IPS-NIHi7 (cell line): ENCODE results near the gene TREX2.

Source experiments
- DNase-seq: peaks from one replicate; pipeline ENCODE4 v3.0.0; 2012; ENCODE audit warnings: mixed read lengths; ENCODE audit errors: extremely low spot score

Gene TREX2

DNA sequence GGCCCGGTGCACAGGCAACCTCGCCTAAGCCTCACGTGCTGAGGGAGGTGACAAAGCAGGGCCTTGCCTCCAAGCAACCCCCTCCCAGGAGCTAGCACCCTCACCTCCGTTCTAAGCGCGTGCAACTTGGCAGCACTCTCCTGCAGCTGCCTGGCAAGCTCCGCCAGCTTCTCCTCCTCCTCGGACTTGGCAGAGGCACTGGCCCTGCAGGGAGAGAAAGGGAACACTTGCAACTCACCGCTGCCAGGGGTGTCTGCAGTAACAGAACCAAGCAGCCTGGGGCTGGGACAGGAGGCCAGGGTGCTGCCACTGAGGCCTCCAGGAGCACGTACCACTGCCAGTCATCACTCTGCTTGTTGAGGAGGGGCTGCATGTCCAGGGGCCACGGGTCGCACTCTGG, 10.3 kb upstream of the TREX2 start:
- no peak for DNase-seq

DNA sequence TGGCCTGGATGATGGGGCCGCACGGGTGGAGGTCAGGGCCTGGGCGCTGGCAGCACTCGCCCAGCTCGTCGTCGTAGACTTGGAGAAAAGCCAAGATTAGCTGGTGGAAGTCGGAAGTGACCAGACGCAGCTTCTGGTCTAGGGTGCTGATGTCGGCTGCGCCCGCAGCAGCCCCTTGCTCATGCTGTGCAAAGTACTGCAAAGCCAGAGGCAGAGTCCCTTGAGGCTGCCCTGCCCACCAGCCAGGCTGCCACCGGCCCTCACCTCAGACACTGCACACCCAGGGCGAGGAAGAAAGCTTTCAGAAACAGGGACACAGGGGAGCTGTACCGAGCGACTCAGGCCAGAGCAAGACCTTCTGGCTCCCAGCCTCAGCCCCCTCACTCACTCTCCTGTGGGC, 9.7 kb upstream of the TREX2 start:
- no peak for DNase-seq

DNA sequence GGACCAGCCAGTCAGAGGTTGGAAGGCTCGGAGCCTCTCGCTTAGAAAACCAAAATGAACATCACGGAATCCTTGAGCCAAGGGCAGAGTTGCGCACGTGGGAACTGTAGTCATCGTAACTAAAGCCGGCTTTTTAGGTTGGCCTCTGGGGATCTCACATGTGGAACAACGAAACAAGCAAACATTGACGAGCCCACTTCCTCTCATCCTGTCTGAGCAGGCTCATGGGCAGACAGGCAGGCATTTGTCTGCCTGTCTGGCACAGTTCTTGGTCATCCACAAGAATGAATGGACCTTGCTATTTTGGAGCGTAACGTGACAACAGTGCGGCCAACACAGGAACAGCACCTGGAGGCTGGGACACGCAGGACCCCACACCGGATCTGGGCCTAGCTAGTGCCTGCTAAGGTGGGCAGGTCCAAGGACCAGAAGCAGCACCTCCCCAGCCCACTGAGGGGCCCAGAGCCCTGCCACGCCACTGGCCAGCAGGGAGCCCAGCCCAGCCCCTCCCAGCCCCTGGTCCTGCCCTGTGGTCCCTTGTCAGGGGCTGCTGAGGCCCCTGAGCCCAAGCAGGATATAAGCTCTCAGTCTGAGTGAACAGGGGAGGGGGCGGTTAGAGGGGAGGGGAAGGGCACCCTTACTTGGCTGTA, 9.2 kb upstream of the TREX2 start:
- no peak for DNase-seq

DNA sequence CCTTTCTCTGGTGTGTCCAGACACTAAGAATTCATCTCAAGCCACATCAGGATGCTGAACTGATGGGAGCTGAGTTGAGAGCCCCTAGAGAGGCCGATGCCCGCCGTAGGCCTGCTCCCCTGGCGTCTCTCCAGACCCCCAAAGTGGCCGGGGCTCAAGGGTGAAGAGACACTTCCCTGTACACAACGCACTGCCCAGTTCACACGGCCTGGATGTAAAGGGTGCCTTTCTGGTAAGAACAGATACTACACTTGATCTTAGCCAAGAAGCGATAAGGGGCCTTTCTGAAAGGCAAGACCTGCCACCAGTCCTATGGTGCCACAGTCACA, 5.1 kb upstream of the TREX2 start:
- DNase-seq, result no peak

DNA sequence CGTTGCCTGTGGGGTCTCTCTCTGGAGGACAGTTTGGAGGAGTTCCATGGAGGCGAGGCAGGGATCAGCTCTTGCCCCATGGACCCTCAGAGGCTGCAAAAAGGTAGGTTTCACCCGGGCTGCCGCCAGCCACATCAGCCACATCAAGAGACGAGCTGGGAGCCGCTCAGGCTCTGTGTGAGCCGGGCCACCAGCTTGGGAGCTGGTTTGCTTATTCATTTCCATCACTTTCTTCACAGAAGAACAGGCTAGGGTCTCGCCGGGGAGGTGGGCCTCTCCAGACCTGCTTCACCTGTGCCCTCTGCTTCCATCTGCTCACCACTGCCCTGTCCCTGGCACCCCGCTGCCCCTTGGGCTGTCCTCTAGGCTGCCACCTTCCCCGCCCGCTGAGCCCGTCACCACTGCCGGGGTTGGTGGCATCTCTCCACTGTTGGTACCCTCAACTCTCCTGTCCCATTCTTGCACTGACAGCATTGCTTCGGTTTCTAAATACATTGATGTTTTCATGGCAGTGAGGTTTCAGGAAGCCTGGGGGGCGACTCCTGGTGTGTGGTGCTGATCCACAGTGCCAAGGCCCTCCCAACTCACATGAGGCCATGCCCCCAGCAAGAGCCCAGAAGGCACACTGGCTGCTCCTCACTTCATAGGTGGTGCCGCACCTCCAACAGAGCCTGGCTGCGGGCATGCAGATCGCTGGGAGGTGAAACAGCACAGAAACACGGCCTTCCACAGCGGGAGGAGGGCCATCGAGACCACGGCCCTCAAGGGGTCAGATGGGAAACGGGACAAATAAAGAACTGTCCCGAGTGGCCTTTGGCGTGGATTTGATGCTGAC, 4.5 kb upstream of the TREX2 start:
- DNase-seq, result no peak

DNA sequence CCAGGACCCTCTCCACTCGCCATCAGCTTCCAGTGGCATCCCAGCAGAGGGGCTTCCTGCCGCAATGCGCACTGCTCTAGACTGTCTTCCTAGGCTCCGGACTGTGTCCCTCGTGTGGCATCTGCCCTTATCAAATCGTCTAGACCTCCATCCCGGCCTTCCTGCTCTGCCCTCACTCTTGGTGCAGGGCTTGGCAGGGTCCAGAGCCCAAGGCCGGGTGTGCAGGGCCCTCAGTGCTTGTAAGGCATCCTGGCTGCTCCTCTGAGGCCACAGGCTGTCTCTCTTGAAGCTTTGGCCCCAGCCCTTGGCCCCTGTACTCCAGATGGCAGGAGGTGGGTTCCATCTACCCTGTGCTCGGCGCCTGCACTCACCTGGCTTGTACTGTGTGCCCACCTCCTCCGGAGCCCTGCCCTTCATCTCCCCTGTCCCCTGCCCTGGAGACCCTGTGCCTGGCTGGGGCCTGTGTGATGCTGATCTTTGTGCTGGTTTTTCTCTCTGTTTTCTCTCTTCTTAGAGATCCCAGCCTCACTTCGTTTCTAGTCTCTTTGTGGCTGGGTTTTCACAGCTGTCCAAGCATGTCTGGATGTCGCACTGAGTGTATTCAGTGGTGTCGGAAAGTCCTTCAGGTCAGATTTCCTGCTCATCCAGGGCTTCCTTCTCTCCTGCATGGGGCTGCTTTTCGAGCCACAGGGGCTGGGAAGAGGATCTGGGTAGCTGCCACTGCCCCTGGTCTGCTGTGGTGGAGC, 3.7 kb upstream of the TREX2 start:
- DNase-seq, result no peak

DNA sequence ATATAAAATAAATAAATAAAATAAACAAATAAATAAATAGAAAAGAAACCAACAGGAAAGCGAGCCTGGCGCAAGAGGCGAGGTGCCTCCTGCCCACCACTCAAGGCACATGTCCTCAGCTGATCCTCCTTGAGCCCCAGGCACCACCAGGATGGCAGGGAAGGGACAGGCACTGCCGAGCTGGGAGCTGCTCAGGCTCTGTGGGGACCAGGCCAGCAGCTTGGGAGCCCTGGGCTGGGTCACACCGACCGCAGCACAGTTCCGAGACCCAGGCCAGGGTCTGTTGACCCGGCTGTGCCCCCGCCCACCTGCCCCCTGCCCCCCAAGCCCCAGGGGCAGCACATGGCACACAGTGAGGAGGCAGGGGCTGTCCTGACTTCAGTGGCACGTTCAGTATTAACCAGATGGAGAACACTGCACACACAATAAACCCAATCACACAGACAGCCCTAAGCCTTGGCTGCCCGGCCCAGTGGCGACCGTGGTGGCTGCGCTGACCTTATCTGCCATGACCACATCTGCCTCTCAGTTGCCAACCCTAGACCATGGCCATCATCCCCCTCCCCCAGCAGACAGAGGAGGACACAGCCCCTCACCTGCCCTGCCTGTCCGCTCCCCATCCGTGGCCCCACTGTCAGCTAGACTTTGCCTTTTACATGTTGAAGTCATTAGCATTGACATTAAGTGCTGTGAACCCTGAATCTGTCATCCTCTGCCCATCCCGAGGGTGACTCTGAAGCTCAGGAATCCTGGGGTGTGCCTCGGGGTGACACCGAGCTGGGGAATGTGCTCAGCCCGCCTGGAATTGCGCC, 2.9 kb upstream of the TREX2 start:
- no peak for DNase-seq

DNA sequence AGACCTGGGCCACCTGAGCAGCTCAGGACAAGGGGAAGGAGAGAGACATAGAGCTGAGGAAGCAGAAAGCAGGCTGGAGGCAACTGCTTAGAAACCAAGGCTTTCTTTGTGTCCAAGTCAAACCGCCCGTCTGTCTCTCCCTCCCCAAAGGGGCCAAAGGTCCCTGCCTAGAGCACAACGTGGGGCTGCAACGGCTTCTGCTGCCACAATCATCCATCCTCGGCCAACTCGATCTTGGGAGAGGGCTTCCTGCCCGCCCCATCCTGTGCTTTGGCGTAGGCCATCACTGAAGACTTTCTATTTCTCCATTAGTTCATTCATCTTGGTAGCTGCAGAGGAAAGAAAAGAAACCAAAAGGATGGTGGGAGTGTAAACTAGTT, 1.7 kb upstream of the TREX2 start:
- DNase-seq, result no peak

DNA sequence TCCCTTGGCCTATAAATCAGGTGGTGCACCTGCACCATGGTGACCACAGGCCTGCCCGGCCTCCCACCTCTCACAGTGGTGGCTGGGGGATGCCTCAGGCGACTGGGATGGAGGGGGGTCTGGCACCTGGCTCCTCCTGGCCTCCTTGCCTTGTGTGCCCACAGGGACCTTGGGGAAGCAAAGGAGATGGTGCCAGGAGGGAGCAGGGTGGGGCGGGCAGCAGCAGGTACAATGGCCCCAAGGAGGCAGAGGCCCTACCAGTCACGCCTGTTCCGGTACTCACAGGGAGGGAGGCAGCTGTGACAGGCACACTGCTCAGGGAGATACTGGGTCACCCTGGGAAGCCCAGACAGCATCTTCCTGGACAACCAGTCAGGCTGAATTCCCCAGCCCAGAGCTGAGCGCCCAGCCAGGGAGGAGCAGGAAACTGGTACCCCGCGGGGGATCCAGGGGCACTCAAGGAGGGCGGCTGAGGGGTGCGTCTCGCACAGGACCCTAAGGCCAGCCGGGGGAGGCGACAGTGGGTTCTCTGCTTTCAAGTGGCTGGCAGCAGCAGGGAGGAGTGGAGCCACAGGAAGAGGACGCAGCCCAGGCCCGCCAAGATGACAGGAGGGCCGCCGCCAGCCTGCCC, 1.2 kb upstream of the TREX2 start:
- DNase-seq, result no peak

DNA sequence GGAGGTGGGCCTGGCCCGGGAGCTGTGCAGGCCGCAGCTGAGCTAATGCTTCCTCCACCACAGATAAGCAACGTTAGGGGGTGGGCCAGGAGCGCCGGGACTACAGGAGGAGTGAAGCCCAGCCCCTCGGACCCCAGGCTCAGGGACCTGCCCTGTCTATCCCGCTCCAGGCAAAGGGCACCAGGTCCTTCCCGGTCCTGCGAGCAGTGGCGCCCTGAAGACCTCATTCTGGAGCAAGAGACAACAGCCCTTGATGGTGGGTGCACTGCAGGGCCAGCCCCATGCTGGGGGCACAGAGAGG, 730 bp upstream of the TREX2 start:
- DNase-seq, result no peak

DNA sequence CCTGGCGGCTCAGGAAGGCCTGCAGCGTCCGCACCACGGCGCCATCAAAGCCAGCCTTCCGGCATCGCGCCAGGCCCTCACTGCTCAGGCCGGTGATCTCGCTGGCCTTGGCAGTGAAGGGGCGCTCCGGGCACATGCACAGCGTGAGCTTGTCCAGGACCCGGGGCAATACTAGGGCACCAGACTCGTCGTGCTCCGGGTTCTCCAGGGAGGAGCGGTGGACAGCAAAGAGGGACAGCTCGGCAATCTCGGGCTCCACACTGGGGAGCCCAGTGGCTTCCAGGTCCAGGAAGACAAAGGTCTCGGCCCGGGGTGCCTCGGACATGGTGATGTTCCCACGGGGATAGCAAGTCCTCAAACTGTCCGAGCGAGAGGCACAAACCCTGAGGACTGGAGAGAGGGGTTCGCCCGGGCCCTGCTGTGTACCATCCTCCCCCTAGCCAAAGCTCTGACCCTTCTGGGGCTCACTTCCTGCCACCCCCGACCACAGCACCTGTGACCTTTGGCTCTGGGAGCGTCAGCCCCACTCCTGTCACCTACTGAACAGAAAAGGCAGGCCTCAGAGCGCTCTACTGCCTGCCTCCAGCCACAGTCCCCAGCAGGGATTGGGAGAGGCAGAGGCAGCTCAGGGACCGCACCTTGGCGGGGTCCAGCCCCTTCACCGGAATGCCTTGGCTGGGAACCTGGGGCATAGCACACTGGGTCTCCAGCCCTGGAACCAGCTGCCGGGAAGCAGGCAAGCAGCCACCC, 575 bp downstream of the TREX2 start:
- no peak for DNase-seq

DNA sequence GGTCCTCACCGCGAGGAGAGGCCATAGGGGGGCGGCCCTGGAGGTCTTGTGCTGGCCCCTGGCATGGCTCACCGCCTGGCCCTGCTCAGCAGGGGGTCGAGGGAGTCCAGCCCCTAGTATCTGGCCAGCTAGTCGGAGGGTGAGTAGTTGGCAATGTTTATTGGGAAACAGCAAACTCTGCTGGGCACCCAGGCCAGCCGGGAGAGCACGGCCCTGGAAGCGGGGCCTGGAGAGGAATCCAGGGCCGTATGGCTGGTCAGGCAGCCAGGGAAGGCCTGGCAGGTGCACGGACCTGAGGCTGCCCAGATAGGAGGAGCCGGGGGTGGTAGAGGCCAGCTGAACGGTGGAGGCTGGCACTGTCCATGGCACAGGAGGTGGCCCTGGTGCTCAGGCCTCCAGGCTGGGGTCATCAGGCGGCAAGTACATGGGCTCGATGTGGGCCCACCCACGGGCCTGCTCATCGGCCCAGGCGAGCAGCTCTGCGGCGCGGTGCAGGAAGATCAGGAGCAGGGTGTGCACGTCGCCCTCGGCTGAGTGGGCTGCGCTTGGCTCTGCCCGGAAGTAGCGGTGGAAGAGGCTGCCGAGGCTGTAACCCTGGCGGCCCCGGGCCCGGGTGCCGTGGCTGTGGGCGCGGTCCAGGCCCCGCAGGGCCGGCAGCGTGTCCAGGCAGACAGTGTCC, 1.4 kb downstream of the TREX2 start:
- DNase-seq, result no peak

DNA sequence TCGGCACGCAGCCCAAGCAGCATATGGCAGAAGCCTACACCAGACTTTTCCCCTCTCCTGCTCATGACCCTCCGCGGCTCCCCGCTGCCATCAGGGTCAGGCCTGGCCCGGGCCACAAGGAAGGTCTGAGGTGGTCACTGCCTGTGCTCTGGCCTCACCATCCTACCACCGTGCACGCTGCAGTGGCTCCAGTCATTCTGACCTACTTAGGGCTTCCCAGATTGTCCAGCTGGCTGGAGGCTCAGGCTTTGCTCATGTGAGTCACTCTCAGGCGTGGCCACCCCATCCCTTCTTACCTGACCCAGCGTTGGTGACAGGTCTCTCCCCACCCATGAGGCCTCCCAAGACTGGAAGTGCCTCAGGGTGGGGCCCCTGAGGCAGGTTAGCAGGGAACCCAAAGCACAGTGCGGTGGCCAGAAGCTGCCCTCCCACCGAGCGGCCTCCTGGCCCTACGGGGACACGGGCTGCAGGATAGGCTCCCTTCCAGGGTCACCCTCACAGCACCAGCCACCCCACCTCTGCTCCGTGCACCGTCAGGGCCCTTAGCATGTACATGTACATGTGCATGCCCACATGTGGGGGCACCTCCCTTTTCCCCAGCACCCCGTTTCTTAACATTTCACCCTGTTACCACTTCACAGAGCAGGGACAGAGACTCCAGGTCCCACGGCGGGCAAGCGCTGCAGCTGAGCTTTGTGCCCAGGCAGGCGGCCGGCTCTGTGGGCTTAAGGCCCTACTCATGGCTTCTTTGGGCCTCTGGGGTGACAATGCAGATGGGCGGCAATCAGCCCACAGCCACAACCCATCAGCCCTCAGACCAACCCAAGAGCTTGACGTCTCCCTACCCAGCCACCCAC, 2.2 kb downstream of the TREX2 start:
- no peak for DNase-seq

DNA sequence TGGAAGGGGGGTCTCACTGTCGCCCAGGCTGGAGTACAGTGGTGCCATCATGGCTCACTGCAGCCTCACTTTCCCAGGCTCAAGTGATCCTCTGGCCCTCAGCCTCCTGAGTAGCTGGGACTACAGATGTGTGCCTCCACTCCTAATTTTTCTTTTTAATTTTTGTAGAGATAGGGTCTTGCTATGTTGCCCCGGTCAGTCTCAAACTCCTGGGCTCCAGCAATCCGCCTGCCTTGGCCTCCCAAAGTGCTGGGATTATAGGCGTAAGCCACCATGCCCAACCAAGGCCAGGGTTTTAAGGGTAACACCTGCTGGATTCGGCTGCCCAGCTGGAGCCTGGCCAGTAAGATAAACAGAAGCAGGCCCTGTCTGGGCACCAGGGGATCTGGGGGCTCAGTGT, 3.4 kb downstream of the TREX2 start:
- DNase-seq, result no peak

DNA sequence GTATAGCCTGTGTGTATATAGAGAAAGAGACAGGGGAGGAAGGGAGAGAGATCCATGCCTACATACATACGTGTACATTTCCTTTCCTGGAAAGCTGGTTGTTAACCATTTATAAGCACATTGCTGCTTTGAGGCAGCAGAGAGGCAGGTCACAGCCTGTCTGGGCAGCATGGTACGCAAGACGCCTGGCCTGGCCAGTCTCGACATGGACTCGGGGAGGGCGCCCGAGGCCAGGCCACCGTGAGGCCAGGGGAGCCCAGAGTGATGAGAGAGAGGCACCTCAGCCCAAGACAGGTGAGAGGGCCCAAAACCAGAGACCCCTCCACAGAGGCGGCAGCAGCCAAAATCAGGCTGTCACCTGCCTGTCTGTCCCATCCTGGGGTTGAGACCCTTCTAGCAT, 3.9 kb downstream of the TREX2 start:
- DNase-seq, result no peak

DNA sequence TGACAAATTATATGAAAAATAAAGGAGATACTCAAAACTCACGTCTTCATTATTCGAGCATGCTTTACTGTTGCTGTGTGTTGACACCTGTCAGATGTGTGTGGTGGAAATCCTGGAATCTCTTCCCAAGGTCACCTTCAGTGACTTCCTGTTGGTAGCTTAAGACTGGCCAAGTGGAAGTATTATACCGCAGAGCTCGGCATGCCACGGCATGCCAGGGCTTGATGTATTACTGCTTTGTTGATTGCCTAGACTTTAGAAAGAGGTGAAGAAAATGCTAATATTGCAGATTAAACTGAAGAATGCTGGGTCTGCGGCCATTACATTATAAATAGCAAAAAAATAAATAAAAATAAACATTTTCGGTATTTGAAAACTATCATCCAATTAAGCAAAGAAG, 4.6 kb downstream of the TREX2 start:
- no peak for DNase-seq

DNA sequence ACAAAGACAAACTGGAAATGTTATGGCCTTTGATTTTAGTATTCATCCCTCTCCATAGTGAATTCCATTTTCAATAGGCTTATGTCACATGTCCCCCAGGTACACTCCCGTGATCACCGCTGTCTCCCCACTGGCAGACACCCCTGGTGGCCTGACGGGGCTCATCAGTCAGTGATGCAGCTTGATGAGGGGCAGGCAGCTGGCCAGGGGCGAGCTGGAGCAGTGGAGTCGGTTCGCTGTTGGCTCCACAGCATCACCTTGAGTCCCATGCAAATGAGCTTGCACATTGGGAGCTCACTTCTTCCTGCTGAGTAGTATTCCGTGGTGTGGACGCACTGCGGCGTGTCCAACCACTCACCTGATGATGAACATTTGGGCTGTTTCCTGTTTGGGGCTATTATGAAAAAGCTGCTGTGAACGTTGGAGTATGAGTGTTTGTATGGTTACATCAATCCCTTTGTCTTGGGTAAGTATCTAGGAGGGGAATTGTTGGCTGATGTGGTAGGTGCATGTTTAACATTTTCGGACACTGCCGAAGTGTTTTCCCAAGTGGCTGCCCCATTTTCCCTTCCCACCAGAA, 5.2 kb downstream of the TREX2 start:
- DNase-seq, result no peak

DNA sequence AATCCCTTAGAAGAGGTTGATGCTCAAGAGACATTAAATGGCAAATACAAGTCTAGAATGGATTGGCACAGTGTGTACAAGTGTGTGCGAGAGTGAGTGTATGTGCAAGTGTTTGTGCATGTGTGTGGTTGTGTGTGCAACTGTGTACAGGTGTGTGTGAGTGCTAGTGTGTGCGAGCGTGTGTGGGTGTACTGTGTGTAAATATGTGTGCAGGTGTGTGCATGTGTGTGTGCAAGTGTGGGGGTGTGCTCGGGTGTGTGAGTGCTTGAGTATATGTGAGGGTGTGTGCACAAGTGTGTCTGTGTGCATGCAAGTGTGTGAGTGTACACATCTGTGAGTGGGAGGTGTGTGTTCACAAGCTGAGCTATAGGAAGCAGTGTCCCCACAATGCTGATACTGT, 5.9 kb downstream of the TREX2 start:
- DNase-seq, result no peak

DNA sequence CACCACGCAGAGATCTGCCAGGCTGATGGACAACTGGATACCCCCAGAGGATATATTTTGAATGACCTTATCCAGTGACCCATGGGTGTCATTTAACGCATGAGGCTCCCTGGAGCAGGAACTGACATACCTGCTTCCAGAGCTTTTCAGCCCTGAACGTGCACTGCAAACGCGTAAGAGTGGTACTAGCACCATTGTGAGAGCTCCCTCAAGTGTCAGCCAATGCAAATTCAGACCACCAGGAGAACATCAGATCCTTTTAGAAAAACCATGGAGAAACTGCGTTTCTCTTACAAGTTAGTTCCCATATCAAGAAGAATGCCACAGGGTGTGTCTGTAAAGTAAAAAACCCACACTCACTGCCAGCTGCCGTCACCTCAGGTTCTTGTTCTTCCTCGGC, 7.3 kb downstream of the TREX2 start:
- no peak for DNase-seq
